DMS53 treated with DMSO at 0.1 percent for 48 hours (cell line): ENCODE data around the gene PTPN5.
"Not testable (repeated sequence)": the region's sequence is repeated elsewhere in the genome, so short reads cannot be mapped to it uniquely, and the experiment has no call there.

Source experiments
- DNase-seq: peaks from one replicate; lab custom pipeline; 2025; ENCODE audit not compliant: unreplicated experiment; lab: John Stamatoyannopoulos, UW

The PTPN5 gene

GRCh38 chr11:18692941-18693760 is 98.4 kb downstream of the PTPN5 start:
- DNase-seq, result no peak

- not testable (repeated sequence) for DNase-seq
Measured at GRCh38 chr11:18691467-18692140, 100.0 kb downstream of the PTPN5 start.

- no peak for DNase-seq
Measured at GRCh38 chr11:18684267-18684666, 107.3 kb downstream of the PTPN5 start.

GRCh38 chr11:18682466-18682865 is 109.1 kb downstream of the PTPN5 start:
- DNase-seq, result no peak

GRCh38 chr11:18681949-18682348 is 109.6 kb downstream of the PTPN5 start:
- not testable (repeated sequence) for DNase-seq
